Small intestine (tissue), 7 donors: ENCODE measurements around the gene MBD3L5. TPM values are rescaled to one million over a fixed set of nuclear protein-coding genes. Genes with fewer than 3 reads are reported as not detected.
A peak's percentile ranks its signal among the peaks of the same experiment; 100 is the strongest.
"Not testable (repeated sequence)": the region's sequence is repeated elsewhere in the genome, so short reads cannot be mapped to it uniquely, and the experiment has no call there.

Source experiments
- DNase-seq, 2 donors: peaks; one replicate each; pipeline versions ENCODE4 v3.0.0 to v3.0.0-alpha.2; 2013
- FAIRE-seq: peaks from 2 replicates; lab custom pipeline; 2012; peaks lifted over from hg19 to GRCh38; lab: Jason Lieb, UNC
- H3K27ac ChIP-seq, 3 donors: one replicate each; pipeline ENCODE4 v1.5.1; 2013; ENCODE audit warnings: low read length in 2 of 3, mild to moderate bottlenecking in 2 of 3, control low read depth in 1 of 3, inconsistent platforms in 1 of 3, low read depth in 1 of 3, moderate library complexity in 1 of 3
- H3K27me3 ChIP-seq, 3 donors: one replicate each; pipeline ENCODE4 v1.6.1; 2013; ENCODE audit warnings: low read length in 3 of 3, inconsistent platforms in 1 of 3; ENCODE audit not compliant: control insufficient read depth in 3 of 3, insufficient read depth in 3 of 3
- H3K36me3 ChIP-seq, 3 donors: one replicate each; pipeline ENCODE4 v1.6.1; 2013; ENCODE audit warnings: low read length in 3 of 3, inconsistent platforms in 1 of 3, low read depth in 1 of 3, mild to moderate bottlenecking in 1 of 3, moderate library complexity in 1 of 3; ENCODE audit not compliant: control insufficient read depth in 3 of 3, insufficient read depth in 2 of 3
- H3K4me1 ChIP-seq, 3 donors: one replicate each; pipeline ENCODE4 v1.6.1; 2013; ENCODE audit warnings: low read length in 2 of 3, inconsistent platforms in 1 of 3, low read depth in 1 of 3, mild to moderate bottlenecking in 1 of 3, moderate library complexity in 1 of 3; ENCODE audit not compliant: control insufficient read depth in 3 of 3, insufficient read depth in 2 of 3
- H3K4me3 ChIP-seq, 3 donors: one replicate each; pipeline ENCODE4 v1.5.1; 2013; ENCODE audit warnings: low read length in 3 of 3, control low read depth in 1 of 3, inconsistent platforms in 1 of 3, low read depth in 1 of 3, mild to moderate bottlenecking in 1 of 3, moderate library complexity in 1 of 3
- H3K9me3 ChIP-seq, 2 donors: one replicate each; pipeline ENCODE4 v1.6.1; 2013; ENCODE audit warnings: low read depth in 1 of 2, low read length in 1 of 2; ENCODE audit not compliant: control insufficient read depth in 2 of 2, insufficient read depth in 1 of 2
- WGBS, 3 donors: extraction: QIAGEN DNeasy Blood & Tissue Kit; methylation state at CpG; one replicate each; pipeline ENCODE4 v1.1.7; 2013; 5-methylcytosine and 5-hydroxymethylcytosine counted together
- polyA plus RNA-seq, 4 donors: library from polyadenylated mRNA; stranded (reverse) in 3 of 4; unstranded in 1 of 4; fragments of 200-250 nt in 3 of 4; fragments of 120-200 nt in 1 of 4; gene quantifications; one replicate each; pipeline versions ENCODE4 v1.2.1 to v1.2.3, GENCODE V29; 2013
- donor health status: healthy with polysubstance abuse.
- donor health status: control.
- donor health status: control.
- donor health status: Bipolar disorder and iron deficiency.
- donor health status: healthy.

Gene MBD3L5
- polyA plus RNA-seq, 4 donors = not detected

GRCh38 chr19:7055679-7056078 is 25.3 kb downstream of the MBD3L5 start:
- 89 to 92% (median 90%) methylated on average over 12 of the region's 14 CpGs for WGBS, 3 donors
- H3K27me3 ChIP-seq, H3K4me1 ChIP-seq, H3K36me3 ChIP-seq, H3K27ac ChIP-seq, DNase-seq, FAIRE-seq, H3K9me3 ChIP-seq, H3K4me3 ChIP-seq: not testable (repeated sequence)

- WGBS, 3 donors = 84 to 95% (median 89%) methylated on average over 8 of the region's 16 CpGs
- H3K27ac ChIP-seq, H3K36me3 ChIP-seq, H3K4me1 ChIP-seq, H3K27me3 ChIP-seq, DNase-seq, H3K9me3 ChIP-seq, H3K4me3 ChIP-seq, FAIRE-seq: not testable (repeated sequence)
Observed at GRCh38 chr19:7056371-7056770, 26.0 kb downstream of the MBD3L5 start.

- H3K9me3 ChIP-seq, H3K27ac ChIP-seq, DNase-seq, H3K36me3 ChIP-seq, H3K27me3 ChIP-seq, H3K4me3 ChIP-seq, FAIRE-seq, H3K4me1 ChIP-seq: not testable (repeated sequence)
- no CpG with 5 or more reads among the region's 8 CpGs for WGBS, 3 donors
Observed at GRCh38 chr19:7058576-7058975, 28.2 kb downstream of the MBD3L5 start, which contains the start of gene MBD3L3. MBD3L3 (minus strand) TSS chr19:7058676; CDS start chr19:7058605, 71 bp downstream.

DNA sequence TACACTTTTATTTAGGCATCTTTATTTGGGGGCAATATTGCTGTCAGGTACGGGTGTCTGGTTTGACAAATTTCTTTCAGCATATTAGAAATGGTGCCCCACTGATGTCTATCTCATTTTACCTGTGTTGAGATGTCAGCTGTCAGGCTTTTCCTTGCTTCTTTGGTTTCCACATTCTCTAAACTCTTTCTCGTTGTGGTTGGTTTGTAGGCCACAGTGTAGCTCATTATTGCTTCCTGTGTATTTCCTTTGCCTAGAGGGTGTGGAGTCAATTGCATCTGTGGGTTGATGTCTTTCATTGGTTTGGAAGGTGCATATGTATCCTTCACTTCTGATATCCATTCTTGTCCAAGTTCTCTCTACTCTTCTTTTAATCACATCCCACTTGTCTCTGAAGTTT is 29.6 kb downstream of the MBD3L5 start:
- not testable (repeated sequence) for H3K36me3 ChIP-seq, H3K27ac ChIP-seq, H3K9me3 ChIP-seq, H3K4me3 ChIP-seq, DNase-seq, H3K4me1 ChIP-seq, FAIRE-seq, H3K27me3 ChIP-seq
- WGBS, 3 donors = 58 to 71% (median 63%) methylated on average over 1 of the region's 2 CpGs

GRCh38 chr19:7063339-7063738 is 33.0 kb downstream of the MBD3L5 start:
- DNase-seq (peak in 1 of 2 donors; percentile 2), FAIRE-seq (no peak)
- Histone ChIP-seq H3K4me3 (no peak overlapping the region), H3K27ac (no peak overlapping the region), H3K36me3 (no peaks in the 10 kb centered on the region), H3K27me3 (no peaks in the 10 kb centered on the region), H3K4me1 (no peaks in the 10 kb centered on the region), H3K9me3 (peaks cover 0 to 6% of the 10 kb centered on the region in 2 donors)
- WGBS, 3 donors = 77 to 82% (median 81%) methylated on average over 4 of the region's 4 CpGs

DNA sequence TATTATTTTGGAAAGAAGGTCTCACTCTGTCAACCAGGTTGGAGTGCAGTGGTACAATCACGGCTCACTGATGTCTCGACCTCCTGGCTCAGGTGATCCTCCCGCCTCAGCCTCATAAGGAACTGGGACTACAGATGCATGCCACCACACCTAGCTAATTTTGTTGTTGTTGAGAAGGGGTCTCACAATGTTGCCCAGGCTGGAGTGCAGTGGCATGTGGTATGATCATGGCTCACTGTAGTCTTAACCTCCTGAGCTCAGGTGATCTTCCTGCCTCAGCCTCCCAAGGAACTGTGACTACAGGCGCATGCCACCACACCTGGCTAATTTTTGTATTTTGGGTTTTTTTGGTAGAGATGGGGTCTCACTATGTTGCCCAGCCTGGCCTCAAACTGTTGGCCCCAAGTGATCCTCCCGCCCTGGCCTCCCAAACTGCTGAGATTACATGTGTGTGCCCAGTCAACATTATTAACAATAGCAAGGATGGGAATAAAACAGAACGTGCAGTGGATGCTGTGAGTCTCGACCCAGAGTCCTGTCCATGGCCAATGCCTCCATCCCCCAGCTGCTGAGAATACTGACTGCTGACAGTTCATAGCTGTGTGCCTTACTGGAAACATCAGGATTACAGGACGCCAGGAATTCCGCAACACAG is 33.5 kb downstream of the MBD3L5 start:
- peak in 1 of 2 donors; percentile 1 for DNase-seq

GRCh38 chr19:7067122-7067521 is 36.7 kb downstream of the MBD3L5 start:
- WGBS, 3 donors = 43 to 55% (median 47%) methylated on average over 13 of the region's 13 CpGs
- DNase-seq = peak in 1 of 2 donors; percentile 58
- H3K27me3 ChIP-seq = not testable (repeated sequence)

More for the DNA sequence above, 33.5 kb downstream of the MBD3L5 start:
- no peak for FAIRE-seq
- Histone ChIP-seq H3K27ac (no peak overlapping the region), H3K27me3 (no peaks in the 10 kb centered on the region), H3K4me3 (no peak overlapping the region), H3K36me3 (no peaks in the 10 kb centered on the region), H3K9me3 (peaks cover 0 to 6% of the 10 kb centered on the region in 2 donors), H3K4me1 (no peaks in the 10 kb centered on the region)
- 91 to 92% (median 91%) methylated on average over 9 of the region's 9 CpGs for WGBS, 3 donors

DNA sequence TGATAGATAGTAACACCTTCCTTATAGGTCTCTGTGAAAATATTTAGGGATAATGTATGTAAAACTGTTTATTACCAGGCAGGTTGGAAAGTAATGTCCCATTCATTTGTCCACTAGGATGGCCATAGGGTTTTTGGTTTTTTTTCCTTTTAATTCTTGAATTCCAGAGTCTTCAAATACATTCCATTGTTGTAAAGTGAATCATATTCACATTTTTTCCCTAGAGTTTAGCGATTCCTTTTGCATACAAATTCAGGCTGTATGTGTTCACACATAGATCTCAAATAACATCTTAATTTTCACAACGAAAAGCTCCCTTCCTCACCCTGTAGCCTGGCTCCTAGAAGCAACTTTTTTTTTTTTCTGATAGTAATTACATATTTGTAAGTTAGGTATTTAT is 37.3 kb downstream of the MBD3L5 start:
- FAIRE-seq = no peak
- DNase-seq = no peak
- Histone ChIP-seq H3K36me3 (peaks cover 5 to 14% (median 5%) of the 10 kb centered on the region in 3 donors), H3K9me3 (peaks cover 0 to 6% of the 10 kb centered on the region in 2 donors), H3K27me3 (no peaks in the 10 kb centered on the region), H3K4me1 (peaks cover 2 to 6% (median 4%) of the 10 kb centered on the region in 3 donors), H3K4me3 (no peak overlapping the region), H3K27ac (no peak overlapping the region)
- WGBS, 3 donors = 87 to 88% (median 88%) methylated on average over 2 of the region's 2 CpGs

More at GRCh38 chr19:7067122-7067521, 36.7 kb downstream of the MBD3L5 start:
- not testable (repeated sequence) for FAIRE-seq, H3K9me3 ChIP-seq, H3K36me3 ChIP-seq, H3K4me3 ChIP-seq, H3K4me1 ChIP-seq, H3K27ac ChIP-seq
